ENCODE results near the gene FXYD1.

- TF ChIP-seq CTCF (conservative IDR thresholded peaks at IDR 0.05 in 1 of 2, IDR thresholded peaks at IDR 0.05 in 1 of 2; ENCODE audit: extremely low read depth in 1 of 2, insufficient read depth in 1 of 2, low read depth in 1 of 2, low read length in 2 of 2) (peak in 1 of 2 donors; percentile 10), EZH2 (IDR thresholded peaks at IDR 0.05; ENCODE audit: borderline replicate concordance, low read length) (no peak)
Measured at GRCh38 chr19:35127871-35128270, 10.8 kb upstream of the FXYD1 start.
